ENCODE measurements around the gene SH3BP4. TPM values are rescaled to one million over a fixed set of nuclear protein-coding genes. Genes with fewer than 3 reads are reported as not detected.

Gene SH3BP4
- total RNA-seq, 4 donors from 2014 or later: 29.3 to 63.0 (median 42.9) TPM

GRCh38 chr2:234955091-234955591 is 3.3 kb downstream of the SH3BP4 start:
- no peak overlapping the region for H3K4me3 ChIP-seq
- no peaks in the 10 kb centered on the region for H3K27me3 ChIP-seq
- ATAC-seq: no peak
- 72 to 84% methylated on average over 3 to 6 of the region's 16 CpGs for WGBS, 2 donors (ENCODE audit: low coverage in 1 of 2)
- no peaks in the 10 kb centered on the region for H3K9me3 ChIP-seq
- TF ChIP-seq POLR2AphosphoS5 (IDR thresholded peaks at IDR 0.05) (no peak), EP300 (IDR thresholded peaks at IDR 0.05) (no peak), POLR2A (IDR thresholded peaks at IDR 0.05) (no peak)
- no peaks in the 10 kb centered on the region for H3K36me3 ChIP-seq
- peaks cover 0 to 68% (median 12%) of the 10 kb centered on the region in 3 donors for H3K4me1 ChIP-seq
- peak overlapping the region in 3 of 4 donors; percentile 52 to 92 (median 88) for H3K27ac ChIP-seq

- Histone ChIP-seq H3K4me3 (no peak overlapping the region), H3K4me1 (peaks cover 0 to 63% (median 9%) of the 10 kb centered on the region in 3 donors), H3K27ac (peak overlapping the region in 1 of 4 donors; percentile 92), H3K9me3 (no peaks in the 10 kb centered on the region), H3K36me3 (no peaks in the 10 kb centered on the region), H3K27me3 (no peaks in the 10 kb centered on the region)
- no peak for TF ChIP-seq POLR2A (IDR thresholded peaks at IDR 0.05)
- no peak for TF ChIP-seq CTCF (IDR thresholded peaks at IDR 0.05)
- TF ChIP-seq EP300 (IDR thresholded peaks at IDR 0.05): no peak
- no peak for TF ChIP-seq POLR2AphosphoS5 (IDR thresholded peaks at IDR 0.05)
- ATAC-seq: no peak
- 90 to 93% methylated on average over 5 to 10 of the region's 10 CpGs for WGBS, 2 donors (ENCODE audit: low coverage in 1 of 2)
These were observed 4.2 kb downstream of the SH3BP4 start for GRCh38 chr2:234955971-234956509.

GRCh38 chr2:234957834-234958135 is 6.0 kb downstream of the SH3BP4 start:
- TF ChIP-seq POLR2A (IDR thresholded peaks at IDR 0.05): no peak
- no peak for TF ChIP-seq CTCF (IDR thresholded peaks at IDR 0.05)
- TF ChIP-seq POLR2AphosphoS5 (IDR thresholded peaks at IDR 0.05): no peak
- no peak for TF ChIP-seq EP300 (IDR thresholded peaks at IDR 0.05)
- no peak for ATAC-seq
- WGBS, 2 donors (ENCODE audit: low coverage in 1 of 2): 17% methylated on average over 1 of the region's 3 CpGs; no CpG with 5 or more reads in 1 of the 2 donors
- no peak overlapping the region for H3K4me3 ChIP-seq
- H3K9me3 ChIP-seq: no peaks in the 10 kb centered on the region
- no peaks in the 10 kb centered on the region for H3K36me3 ChIP-seq
- peak overlapping the region in 2 of 4 donors; percentile 19 to 36 for H3K27ac ChIP-seq
- peaks cover 0 to 59% (median 9%) of the 10 kb centered on the region in 3 donors for H3K4me1 ChIP-seq
- H3K27me3 ChIP-seq: no peaks in the 10 kb centered on the region

GRCh38 chr2:234958311-234958710 is 6.5 kb downstream of the SH3BP4 start:
- Histone ChIP-seq H3K9me3 (no peaks in the 10 kb centered on the region), H3K4me1 (peaks cover 0 to 55% (median 9%) of the 10 kb centered on the region in 3 donors), H3K27ac (peak overlapping the region in 2 of 4 donors; percentile 19 to 33), H3K36me3 (no peaks in the 10 kb centered on the region), H3K4me3 (no peak overlapping the region), H3K27me3 (no peaks in the 10 kb centered on the region)
- no peak for TF ChIP-seq POLR2A (IDR thresholded peaks at IDR 0.05)
- TF ChIP-seq POLR2AphosphoS5 (IDR thresholded peaks at IDR 0.05): no peak
- TF ChIP-seq CTCF (IDR thresholded peaks at IDR 0.05): no peak
- no peak for TF ChIP-seq EP300 (IDR thresholded peaks at IDR 0.05)
- no peak for ATAC-seq
- WGBS, 2 donors (ENCODE audit: low coverage in 1 of 2): 68 to 80% methylated on average over 1 to 4 of the region's 5 CpGs

GRCh38 chr2:234958746-234959395 is 7.1 kb downstream of the SH3BP4 start:
- H3K27ac ChIP-seq: no peak overlapping the region
- no peak overlapping the region for H3K4me3 ChIP-seq
- no peaks in the 10 kb centered on the region for H3K27me3 ChIP-seq
- H3K4me1 ChIP-seq: peaks cover 0 to 55% (median 11%) of the 10 kb centered on the region in 3 donors
- H3K9me3 ChIP-seq: no peaks in the 10 kb centered on the region
- TF ChIP-seq POLR2AphosphoS5 (IDR thresholded peaks at IDR 0.05): no peak
- TF ChIP-seq POLR2A (IDR thresholded peaks at IDR 0.05): no peak
- no peak for TF ChIP-seq EP300 (IDR thresholded peaks at IDR 0.05)
- TF ChIP-seq CTCF (IDR thresholded peaks at IDR 0.05): no peak
- 88 to 91% methylated on average over 6 to 10 of the region's 10 CpGs for WGBS, 2 donors (ENCODE audit: low coverage in 1 of 2)
- ATAC-seq: no peak
- no peaks in the 10 kb centered on the region for H3K36me3 ChIP-seq

Data from gastroesophageal sphincter (tissue), 4 donors.